K562 (cell line): ENCODE data around the gene KATNB1. TPM values are rescaled to one million over a fixed set of nuclear protein-coding genes. Genes with fewer than 3 reads are reported as not detected.
A peak's percentile ranks its signal among the peaks of the same experiment; 100 is the strongest.

ENCODE experiments used
- JUND ChIP-seq, 2 experiments: IDR thresholded peaks; 2 replicates in 1 of 2; 3 replicates in 1 of 2; pipeline ENCODE4 v1.6.1; 2011; ENCODE audit warnings: borderline replicate concordance in 2 of 2, low read depth in 2 of 2, low read length in 2 of 2, improper control_type of control experiment in 1 of 2, missing biosample characterization in 1 of 2, missing genetic modification characterization in 1 of 2, missing genetic modification reagents in 1 of 2
- MAZ ChIP-seq, 2 experiments: fragments of 450-650 bp in 1 of 2; sonication (generic) in 1 of 2; formaldehyde crosslinking; IDR thresholded peaks in 1 of 2; conservative IDR thresholded peaks in 1 of 2; 2 replicates each; pipeline versions ENCODE4 v1.4.0 to v1.5.0; 2020; ENCODE audit warnings: mild to moderate bottlenecking in 1 of 2, missing genetic modification reagents in 1 of 2
- NCOA1 ChIP-seq: fragments of 450-650 bp; IDR thresholded peaks from 2 replicates; pipeline ENCODE4 v1.6.1; 2016; ENCODE audit warnings: low read depth
- NR2C2 ChIP-seq, 2 experiments: fragments of 200-800 bp in 1 of 2; sonication (Bioruptor generic) in 1 of 2; sonication (generic) in 1 of 2; formaldehyde crosslinking in 1 of 2; IDR thresholded peaks; 2 replicates each; pipeline versions ENCODE4 v1.6.1 to v1.8.0; 2016 to 2022; ENCODE audit warnings: mild to moderate bottlenecking in 1 of 2, missing compliant biosample characterization in 1 of 2, missing genetic modification characterization in 1 of 2, missing genetic modification reagents in 1 of 2
- POLR3G ChIP-seq: IDR thresholded peaks from 2 replicates; pipeline ENCODE4 v1.6.1; 2011; ENCODE audit not compliant: insufficient read length, insufficient replicate concordance; ENCODE audit errors: extremely low read depth
- RBM25 ChIP-seq: fragments of 200-400 bp; formaldehyde crosslinking; IDR thresholded peaks from 2 replicates; pipeline ENCODE4 v1.6.1; 2018; ENCODE audit warnings: low read length, low read depth, moderate library complexity; ENCODE audit not compliant: severe bottlenecking
- RNF219 ChIP-seq: fragments of 250-450 bp; sonication (Bioruptor Pico); IDR thresholded peaks from 2 replicates; pipeline ENCODE4 v1.5.0; 2022; ENCODE audit warnings: mild to moderate bottlenecking
- UBTF ChIP-seq, 2 experiments: IDR thresholded peaks; 2 replicates each; pipeline ENCODE4 v1.6.1; 2012; ENCODE audit warnings: improper control_type of control experiment in 2 of 2, low read depth in 2 of 2, low read length in 2 of 2, borderline replicate concordance in 1 of 2
- ZNF324 ChIP-seq: fragments of 250-450 bp; sonication (Bioruptor Pico); IDR thresholded peaks from 2 replicates; pipeline ENCODE4 v1.4.0; 2020; ENCODE audit warnings: mild to moderate bottlenecking
- ZNF609 ChIP-seq: sonication (generic); formaldehyde crosslinking; IDR thresholded peaks from 2 replicates; pipeline ENCODE4 v1.8.1; 2023; ENCODE audit warnings: missing genetic modification reagents, mild to moderate bottlenecking, borderline replicate concordance
- ZNF740 ChIP-seq, 3 experiments: fragments of 200-800 bp in 1 of 3; sonication (Bioruptor generic) in 1 of 3; sonication (generic) in 1 of 3; formaldehyde crosslinking in 1 of 3; IDR thresholded peaks; 2 replicates each; pipeline versions ENCODE4 v1.6.1 to v1.8.0; 2016 to 2022; ENCODE audit warnings: mild to moderate bottlenecking in 2 of 3, missing compliant biosample characterization in 2 of 3, missing genetic modification characterization in 2 of 3, missing genetic modification reagents in 1 of 3
- ZNF75A ChIP-seq: fragments of 450-650 bp; formaldehyde crosslinking; IDR thresholded peaks from 2 replicates; pipeline ENCODE4 v1.4.0; 2020; ENCODE audit warnings: mild to moderate bottlenecking
- polyA plus RNA-seq, 8 experiments: library from polyadenylated mRNA; depleted of rRNA in 4 of 8; stranded (reverse) in 5 of 8; unstranded in 3 of 8; fragments of >200 nt; fragmentation: Nextera tagmentation in 2 of 8; fragmentation: Illumina TruSeq in 1 of 8; extraction: Ambion mirVana in 2 of 8; extraction: Trizol in 1 of 8; gene quantifications; 2 replicates each; pipeline versions ENCODE4 v1.2.1 to v1.2.3, GENCODE V29; 2011 to 2014; ENCODE audit warnings: inconsistent platforms in 1 of 8, missing spikeins in 1 of 8
- total RNA-seq, 7 experiments: library from RNA; depleted of rRNA in 6 of 7; stranded (reverse); fragments of >200 nt in 6 of 7; fragmentation: Illumina TruSeq in 2 of 7; extraction: Trizol in 2 of 7; gene quantifications; 2 replicates each; pipeline versions ENCODE4 v1.2.1 to v1.2.3, GENCODE V29; 2011 to 2021; ENCODE audit warnings: low replicate concordance in 1 of 7

KATNB1 gene
- total and polyA plus RNA-seq, 9 of the 15 experiments (the other 6 are each of a cell fraction or from before 2014, with no cell fraction given), result 1.2 to 52.6 (median 21.9) TPM

GRCh38 chr16:57694725-57695679 is 40.6 kb upstream of the KATNB1 start, which contains the start of gene DRC7 (continued):
- TF ChIP-seq ZNF609 (CRISPR knock-in tag), result no peak
- no peak for TF ChIP-seq RNF219
- no peak for TF ChIP-seq ZNF324 (CRISPR knock-in tag)
- TF ChIP-seq RBM25, result peak; percentile 60
- TF ChIP-seq ZNF740 (CRISPR knock-in tag; IDR thresholded peaks at IDR 0.05), result peak; percentile 66; the same call in 1 of the 2 replicates
- 0 out of 4 replicates have a peak, but pooled peaks of 1 of the 2 experiments have one; percentile 52 for TF ChIP-seq ZNF740 (tag; IDR thresholded peaks at IDR 0.05)
- 0 out of 4 replicates have a peak, but pooled peaks of 1 of the 2 experiments have one; percentile 14 for TF ChIP-seq UBTF (IDR thresholded peaks at IDR 0.05; ENCODE audit: borderline replicate concordance in 1 of 2, low read depth in 2 of 2, low read length in 2 of 2)
- peak; percentile 84 for TF ChIP-seq NR2C2 (CRISPR knock-in tag; IDR thresholded peaks at IDR 0.05)
- TF ChIP-seq NR2C2 (tag; IDR thresholded peaks at IDR 0.05), result peak; percentile 98
- TF ChIP-seq JUND (IDR thresholded peaks at IDR 0.05; ENCODE audit: borderline replicate concordance, low read depth, low read length), result no peak; the same call in 1 of the 2 replicates
- 0 out of 3 replicates have a peak, but pooled peaks have one; percentile 14 for TF ChIP-seq JUND (tag; IDR thresholded peaks at IDR 0.05; ENCODE audit: borderline replicate concordance, low read depth, low read length)
- TF ChIP-seq NCOA1, result peak; percentile 22; the same call in 1 of the 2 replicates
- no peak for TF ChIP-seq POLR3G
- no peak for TF ChIP-seq ZNF75A (CRISPR knock-in tag)
- peak; percentile 51 to 71 for TF ChIP-seq MAZ (CRISPR knock-in tag; conservative IDR thresholded peaks at IDR 0.05 in 1 of 2, IDR thresholded peaks at IDR 0.05 in 1 of 2)
